GM12874 (cell line): ENCODE data around the gene HDAC4.

Source experiments
- TF ChIP-seq, protein P1 (sequence below): IDR thresholded peaks from 2 replicates; pipeline ENCODE4 v1.5.1; 2011; ENCODE audit warnings: low read depth, mild to moderate bottlenecking, control low read depth, low read length, moderate library complexity; ENCODE audit not compliant: insufficient read depth

HDAC4 gene

DNA sequence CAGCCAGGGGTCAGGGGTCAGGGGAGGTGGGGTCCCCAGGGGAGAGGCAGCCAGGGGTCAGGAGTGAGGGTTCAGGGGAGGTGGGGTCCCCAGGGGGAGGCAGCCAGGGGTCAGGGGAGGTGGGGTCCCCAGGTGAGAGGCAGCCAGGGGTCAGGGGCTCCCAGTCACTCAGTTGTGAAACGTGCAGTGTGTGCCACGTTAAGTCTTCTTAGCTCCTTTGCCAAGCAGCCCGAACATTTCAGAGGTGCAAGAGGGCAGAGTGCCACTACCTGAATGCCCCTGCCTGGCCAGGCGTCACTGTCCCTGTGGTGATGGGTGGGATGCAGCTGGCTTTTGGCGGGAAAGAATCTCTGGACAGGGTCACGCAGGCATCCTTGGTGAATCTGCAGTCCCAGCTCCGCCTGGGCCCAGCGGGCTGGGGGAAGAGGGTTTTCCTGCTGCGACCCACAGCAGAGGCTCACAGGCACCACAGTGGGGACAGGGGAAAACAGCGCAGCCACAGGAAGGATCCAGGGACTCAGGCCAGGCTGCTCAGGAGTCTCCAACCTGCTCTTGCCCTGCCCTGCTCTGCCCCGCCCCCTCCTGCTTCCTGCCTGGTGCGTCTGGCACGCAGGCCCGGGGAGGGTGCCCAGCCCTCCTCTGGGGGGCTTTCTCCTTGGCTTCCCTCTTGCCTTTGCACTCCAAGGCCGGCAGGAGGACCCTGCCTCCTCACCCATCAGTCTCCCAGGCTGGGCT lies 364.7 kb downstream of the HDAC4 start:
- TF ChIP-seq, protein P1, sequence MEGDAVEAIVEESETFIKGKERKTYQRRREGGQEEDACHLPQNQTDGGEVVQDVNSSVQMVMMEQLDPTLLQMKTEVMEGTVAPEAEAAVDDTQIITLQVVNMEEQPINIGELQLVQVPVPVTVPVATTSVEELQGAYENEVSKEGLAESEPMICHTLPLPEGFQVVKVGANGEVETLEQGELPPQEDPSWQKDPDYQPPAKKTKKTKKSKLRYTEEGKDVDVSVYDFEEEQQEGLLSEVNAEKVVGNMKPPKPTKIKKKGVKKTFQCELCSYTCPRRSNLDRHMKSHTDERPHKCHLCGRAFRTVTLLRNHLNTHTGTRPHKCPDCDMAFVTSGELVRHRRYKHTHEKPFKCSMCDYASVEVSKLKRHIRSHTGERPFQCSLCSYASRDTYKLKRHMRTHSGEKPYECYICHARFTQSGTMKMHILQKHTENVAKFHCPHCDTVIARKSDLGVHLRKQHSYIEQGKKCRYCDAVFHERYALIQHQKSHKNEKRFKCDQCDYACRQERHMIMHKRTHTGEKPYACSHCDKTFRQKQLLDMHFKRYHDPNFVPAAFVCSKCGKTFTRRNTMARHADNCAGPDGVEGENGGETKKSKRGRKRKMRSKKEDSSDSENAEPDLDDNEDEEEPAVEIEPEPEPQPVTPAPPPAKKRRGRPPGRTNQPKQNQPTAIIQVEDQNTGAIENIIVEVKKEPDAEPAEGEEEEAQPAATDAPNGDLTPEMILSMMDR, result no peak

DNA sequence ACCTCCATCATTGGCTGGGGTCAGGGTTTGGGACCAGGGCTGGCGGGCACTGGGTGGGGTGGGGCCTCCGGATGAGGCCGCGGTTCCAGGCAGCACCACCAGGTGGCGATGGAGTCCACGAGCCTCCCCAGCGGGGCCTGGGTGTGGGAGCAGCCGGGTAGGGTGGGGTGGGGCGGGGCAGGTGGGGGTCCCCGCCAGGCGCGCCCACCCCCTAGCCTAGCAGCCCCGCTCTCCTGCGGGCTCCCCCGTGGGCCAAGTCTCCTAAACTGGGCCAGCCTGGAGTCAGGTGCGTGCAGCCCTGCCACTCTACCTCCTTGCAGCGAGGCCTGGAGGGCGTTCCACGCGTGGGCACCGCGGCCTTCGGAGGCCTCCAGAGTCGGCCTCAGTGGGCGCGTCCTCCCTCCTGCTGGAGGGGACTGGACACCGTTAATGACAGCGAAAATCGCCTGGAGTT lies 365.4 kb downstream of the HDAC4 start:
- TF ChIP-seq, protein P1, result peak; percentile 92

- TF ChIP-seq, protein P1, result no peak
Measured at GRCh38 chr2:239034561-239035341, 366.1 kb downstream of the HDAC4 start.

DNA sequence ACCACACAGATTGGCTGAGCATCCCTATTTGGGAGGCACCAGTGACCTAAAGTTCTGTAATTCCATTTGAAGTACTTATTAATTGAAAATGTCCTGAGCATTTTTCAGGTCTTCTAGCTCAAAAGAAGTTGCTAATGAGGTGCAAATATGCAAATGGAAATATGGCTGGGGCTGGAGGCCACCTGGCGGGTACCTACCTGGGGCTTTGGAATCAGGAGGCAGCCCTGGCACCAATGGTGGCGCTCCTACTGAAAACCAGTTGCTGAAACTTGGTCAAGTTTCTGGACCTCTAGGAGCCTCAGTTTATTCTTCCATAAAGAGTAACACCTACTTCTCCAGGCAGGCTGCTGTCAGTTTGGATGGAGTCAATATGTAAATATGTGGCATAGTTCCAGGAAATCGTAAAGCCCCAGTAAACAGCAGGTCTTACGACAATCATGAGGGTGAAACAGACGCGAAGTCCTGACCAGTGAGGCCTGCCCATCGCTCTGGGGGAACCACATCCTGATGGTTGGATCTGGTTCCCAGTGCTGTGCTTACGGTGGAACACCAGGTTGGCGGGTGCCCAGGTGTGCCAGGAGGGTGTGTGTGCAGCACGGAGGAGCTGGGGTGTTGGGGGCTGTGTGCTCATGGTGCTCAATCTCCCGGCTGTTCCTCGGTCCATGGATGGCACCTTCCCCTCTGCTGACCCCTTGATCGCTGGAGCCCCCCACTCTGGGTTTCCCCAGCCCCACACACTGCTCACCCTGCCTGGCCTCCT lies 366.8 kb downstream of the HDAC4 start:
- TF ChIP-seq, protein P1, result no peak

GRCh38 chr2:239029958-239030357 lies 370.9 kb downstream of the HDAC4 start:
- TF ChIP-seq, protein P1, result no peak

DNA sequence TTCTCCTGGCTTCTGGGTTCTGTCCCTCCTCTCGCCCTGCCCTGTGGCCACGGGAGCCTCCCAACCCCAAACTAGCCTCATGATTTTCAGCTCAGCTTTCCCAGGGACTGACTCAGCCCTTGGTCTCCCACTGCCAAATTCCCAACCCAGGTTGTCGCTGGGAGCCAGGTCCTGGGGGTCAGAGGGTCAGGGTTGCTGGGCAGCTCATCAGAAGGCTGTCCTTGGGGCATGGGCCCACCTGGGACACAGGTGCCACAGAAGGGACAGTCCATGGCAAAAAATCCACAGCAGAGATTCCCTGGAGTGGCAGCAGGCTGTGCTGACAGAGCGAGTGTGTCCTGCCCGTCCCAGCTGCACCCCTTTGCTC lies 372.6 kb downstream of the HDAC4 start:
- TF ChIP-seq, protein P1, result no peak
